ENCODE data around the gene TULP4.
"Not testable (repeated sequence)": the region's sequence is repeated elsewhere in the genome, so short reads cannot be mapped to it uniquely, and the experiment has no call there.

TULP4 gene

DNA sequence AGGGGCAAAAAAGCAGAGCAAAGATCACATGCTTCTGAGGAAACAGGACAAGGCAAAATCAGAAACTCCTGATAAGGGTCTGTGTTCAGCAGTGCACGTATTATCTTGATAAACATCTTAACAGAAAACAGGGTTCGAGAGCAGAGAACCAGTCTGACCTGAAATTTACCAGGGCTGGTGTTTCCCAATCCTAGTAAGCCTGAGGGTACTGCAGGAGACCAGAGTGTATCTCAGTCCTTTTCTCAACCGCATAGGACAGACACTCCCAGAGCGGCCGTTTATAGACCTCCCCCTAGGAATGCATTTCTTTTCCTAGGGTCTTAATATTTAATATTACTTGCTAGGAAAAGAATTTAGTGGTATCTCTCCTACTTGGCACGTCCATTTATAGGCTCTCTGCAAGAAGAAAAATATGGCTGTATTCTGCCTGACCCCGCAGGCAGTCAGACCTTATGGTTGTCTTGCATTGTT, 15.4 kb upstream of the TULP4 start:
- not testable (repeated sequence) for FAIRE-seq

DNA sequence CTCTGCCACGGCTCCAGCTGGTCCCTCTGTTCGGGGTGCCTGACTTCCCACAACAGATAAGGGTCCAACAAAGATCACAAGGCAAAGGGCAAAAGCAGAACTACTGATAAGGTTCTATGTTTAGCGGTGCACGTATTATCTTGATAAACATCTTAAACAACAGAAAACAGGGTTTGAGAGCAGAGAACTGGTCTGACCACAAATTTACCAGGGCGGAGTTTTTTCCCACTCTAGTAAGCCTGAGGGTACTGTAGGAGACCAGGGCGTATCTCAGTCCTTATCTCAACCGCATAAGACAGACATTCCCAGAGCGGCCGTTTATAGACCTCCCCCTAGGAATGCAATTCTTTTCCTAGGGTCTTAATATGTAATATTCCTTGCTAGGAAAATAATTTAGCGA, 14.6 kb upstream of the TULP4 start:
- FAIRE-seq: not testable (repeated sequence)

DNA sequence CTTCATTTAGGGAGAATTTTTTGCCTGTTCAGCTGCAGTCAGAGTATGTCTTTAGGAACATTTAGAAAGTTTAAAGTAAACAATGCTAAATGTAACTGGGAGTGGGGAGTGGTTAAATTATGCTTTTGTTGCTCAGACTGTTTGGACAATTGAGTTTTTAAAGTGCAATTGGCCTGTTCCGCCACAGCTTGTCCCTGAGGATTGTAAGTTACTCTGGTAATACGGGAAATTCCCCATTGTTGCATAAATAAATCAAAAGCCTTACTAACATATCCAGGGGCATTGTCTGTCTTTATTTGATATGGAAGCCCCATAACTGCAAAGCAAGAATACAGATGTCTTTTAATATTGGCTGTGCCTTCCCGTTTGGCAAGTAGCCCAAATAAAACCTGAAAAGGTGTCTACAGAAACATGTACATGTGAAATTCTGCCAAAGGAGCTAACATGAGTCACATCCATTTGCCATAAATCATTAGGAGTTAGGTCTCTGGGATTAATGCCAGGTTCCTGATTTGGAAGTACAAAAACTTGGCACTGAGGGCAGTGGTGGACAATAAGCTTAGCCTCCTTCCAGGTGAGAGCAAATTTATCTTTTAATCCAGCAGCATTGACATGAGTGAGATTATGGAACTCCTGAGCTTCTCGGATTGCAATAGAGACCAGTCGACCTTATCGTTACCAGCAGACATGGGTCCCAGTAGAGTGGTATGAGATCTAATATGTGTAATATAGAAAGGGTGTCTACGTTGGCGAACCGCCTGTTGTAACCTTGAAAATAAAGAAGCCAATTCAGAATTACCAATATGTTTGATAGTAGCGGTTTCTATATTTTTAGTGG, 11.7 kb upstream of the TULP4 start:
- peak; percentile 66 for FAIRE-seq

DNA sequence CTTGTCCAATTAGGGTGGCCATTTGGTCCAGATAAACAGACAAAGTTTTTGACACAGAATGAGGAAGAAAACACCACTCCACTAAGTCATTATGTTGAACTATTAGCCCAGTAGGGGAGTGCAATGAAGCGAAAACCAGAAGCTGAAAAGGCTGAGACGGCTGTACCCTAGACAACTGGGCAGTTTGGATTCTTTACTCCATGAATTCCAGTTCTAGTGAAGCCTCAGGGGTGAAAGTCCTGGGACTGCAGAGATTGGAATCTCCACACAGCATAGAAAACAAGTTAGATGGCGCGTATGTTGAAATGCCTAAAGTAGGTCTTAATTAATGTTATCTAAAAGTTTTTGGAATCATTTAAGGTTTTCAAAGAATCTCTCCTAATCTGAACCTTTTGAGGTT, 10.7 kb upstream of the TULP4 start:
- FAIRE-seq: not testable (repeated sequence)

DNA sequence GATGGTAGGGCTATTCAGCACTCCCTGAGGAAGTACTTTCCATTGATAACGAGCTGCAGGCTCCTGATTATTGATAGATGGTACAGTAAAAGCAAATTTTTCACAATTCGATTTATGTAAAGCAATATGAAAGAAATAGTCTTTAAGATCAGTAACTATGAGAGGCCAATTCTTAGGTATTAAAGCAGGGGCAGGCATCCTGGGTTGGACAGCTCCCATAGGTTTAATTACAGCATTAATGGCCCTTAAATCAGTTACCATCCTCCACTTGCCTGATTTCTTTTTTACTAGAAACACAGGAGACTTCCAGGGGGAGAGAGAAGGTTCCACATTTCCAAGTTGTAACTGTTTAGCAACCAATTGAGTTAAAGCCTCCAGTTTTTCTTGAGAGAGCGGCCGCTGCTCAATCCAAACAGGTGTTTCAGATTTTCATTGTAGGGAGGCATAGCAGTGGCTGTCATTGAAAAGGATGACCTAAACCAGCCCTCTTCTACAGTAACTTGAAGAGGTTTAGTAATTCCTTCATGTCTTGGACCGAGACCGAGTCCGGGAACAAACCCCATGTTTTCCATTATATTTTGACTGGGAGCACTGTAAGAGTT, 10.0 kb upstream of the TULP4 start:
- FAIRE-seq: not testable (repeated sequence)

DNA sequence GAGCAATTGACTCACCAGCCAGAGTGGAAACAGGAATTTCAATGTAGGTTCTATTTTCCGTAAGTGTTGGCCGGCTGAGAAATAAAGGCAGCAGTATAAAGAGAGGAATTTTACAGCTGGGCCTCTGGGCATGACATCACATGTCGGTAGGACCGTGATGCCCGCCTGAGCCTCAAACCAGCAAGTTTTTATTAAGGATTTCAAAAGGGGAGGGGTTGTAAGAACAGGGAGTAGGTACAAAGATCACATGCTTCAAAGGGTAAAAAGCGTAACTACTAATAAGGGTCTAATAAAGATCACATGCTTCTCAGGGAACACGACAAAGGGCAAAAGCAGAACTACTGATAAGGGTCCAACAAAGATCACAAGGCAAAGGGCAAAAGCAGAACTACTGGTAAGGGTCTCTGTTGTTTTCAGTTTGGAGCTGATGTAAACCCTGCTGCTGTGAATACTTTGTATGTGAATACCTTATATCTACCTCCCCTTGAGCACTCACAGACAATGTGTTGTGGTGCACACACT, 9.0 kb upstream of the TULP4 start:
- no peak for FAIRE-seq

DNA sequence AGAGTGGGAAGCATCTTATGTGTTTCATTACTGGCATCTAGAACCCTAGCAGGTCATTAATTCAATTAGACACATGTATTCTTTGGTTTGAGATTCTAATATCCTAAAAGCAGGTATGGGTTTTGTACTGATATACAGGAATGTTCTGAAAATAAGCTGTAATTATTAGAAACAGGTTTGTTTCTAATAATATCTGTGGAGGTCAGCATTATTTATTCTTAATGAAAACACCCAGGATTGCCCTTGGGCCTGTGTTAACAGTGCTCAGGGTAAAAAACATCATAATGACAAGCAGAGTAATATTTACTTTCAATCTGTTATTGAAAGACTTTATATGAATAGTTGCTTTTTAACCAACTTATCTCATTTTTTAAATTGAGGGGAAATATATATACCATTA, 8.0 kb upstream of the TULP4 start:
- no peak for FAIRE-seq

DNA sequence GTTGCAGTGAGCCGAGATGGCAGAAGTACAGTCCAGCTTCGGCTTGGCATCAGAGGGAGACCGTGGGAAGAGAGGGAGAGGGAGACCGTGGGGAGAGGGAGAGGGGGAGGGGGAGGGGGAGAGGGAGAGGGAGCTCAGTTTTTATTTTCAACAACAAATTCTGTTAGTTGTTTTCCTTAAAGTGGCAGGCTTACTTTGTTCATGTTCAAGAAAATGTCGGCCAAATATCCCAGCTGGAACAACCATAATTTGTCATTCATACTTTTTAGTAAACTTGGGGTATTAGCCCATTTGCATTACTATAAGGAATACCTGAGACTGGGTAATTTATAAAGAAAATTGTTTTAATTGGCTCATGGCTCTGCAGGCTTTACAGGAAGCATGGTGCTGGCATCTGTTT, 2.5 kb upstream of the TULP4 start:
- no peak for FAIRE-seq

DNA sequence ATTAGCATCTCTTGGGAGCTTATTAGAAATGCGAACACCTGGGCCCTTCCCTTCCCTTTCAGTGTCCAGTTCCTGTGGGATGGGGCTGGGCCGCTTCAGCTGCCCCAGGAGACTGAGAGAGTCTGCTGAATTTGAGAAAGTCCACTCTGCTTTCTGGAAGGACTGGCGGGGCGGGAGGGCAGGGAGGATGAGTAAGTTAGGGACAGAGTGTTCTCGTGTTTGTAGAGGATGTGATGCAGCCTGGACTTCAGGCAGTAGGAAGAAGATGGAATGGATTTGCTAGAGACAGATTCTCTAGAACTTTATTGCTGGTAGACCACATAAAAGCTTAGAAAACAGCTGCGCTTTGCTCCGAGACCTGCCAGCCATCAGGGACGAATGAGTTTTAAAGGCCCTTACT, 1.1 kb upstream of the TULP4 start:
- FAIRE-seq: no peak

DNA sequence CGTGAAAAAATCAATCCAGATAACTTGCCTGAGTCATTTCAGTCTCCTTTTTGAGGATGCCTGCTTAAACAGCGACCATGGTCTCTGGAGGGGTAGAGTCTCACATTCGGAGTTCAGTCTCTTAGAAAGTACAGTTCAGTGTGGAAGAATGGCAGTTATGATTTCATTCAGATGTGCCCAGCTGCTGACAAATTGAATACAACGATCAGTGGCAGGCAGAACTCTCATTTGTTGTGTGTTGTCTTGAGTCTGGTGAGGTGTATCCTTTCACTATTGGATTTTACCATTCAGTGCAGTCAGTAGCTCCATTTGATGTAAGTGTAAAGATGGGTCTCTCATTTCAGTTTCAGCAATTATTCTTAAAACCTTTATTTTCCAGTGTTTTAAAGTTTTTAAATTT, 639 bp upstream of the TULP4 start:
- FAIRE-seq: no peak

DNA sequence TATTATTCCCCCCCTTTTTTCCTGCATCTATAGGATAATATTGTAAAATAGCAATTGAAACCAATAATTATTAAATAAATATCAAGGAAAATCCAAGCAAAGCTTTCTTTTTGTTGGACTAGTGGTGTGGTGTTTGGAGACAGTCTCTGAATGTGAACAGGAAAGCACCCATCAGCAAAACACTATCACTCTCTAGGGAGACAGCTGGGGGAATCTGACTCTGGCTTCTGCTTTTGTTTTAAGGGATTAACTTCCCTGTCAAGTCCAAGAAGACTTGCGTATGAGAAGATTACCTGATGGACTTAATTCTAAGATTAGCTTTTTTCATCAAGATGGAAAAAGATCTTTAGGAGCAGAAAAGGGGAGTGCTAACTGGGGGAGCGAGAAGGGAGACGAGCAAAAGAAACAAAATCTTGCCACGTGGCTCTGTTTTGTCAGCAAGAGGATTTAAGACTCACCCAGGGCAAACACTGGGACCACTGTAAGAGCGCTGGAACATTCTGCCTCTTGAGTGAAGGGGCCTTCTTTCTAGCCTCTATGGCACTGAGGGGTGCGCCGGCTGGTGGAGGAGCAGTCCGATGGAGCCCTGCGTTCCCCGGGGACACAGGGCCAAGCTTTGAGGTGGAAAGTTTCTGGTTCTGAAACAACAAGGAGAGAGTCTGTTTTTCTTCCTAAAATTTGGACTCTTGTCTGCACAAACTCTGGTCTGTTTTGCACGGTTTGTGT, 570 bp downstream of the TULP4 start:
- no peak for FAIRE-seq

DNA sequence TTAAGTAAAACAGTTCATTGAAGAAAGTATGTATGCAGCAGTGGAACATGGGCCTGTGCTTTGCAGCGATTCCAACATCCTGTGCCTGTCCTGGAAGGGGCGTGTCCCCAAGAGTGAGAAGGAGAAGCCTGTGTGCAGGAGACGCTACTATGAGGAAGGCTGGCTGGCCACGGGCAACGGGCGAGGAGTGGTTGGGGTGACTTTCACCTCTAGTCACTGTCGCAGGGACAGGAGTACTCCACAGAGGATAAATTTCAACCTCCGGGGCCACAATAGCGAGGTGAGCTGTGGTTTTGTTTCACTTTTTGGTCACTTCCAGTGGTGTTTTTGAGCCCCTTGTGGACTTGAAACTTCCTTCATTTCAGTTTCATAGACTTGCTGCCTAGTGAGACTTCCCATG, 1.7 kb downstream of the TULP4 start:
- FAIRE-seq: no peak

DNA sequence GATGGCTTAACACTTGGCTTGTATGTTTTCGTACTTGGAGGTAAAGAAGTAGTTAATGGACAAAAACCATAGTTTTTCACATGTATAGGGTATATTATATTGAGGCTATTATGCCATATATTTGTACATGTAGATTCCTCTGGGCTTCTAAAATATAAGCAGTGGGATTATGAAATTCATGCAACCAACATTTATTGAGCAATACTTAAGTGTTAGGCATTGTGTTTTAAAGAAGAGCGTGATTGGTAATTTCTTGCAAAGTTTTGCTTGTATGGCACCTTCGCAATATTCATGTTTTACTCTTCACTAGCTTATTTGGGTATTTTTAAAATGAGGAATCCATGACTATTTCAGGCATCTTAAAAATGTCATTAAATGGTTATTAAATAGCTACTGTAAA, 2.5 kb downstream of the TULP4 start:
- FAIRE-seq: no peak

DNA sequence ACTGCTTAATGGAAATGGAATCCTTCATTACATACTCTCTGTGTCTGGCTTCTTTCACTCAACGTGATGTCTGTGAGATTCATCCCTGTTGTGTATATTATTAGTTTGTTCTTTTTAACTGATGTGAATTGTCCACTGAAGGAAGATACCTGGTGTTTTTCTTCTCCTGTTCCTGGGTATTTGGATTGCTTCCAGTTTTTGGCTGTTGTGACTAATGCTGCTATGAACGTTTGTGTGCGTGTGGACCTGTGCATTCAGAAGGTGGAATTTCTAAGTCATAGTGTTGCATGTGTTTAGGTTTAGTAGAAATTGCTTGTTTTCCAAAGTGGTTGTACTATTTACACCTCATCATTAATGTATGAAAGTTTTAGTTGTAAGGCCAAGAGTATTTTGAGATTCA, 3.8 kb downstream of the TULP4 start:
- no peak for FAIRE-seq

DNA sequence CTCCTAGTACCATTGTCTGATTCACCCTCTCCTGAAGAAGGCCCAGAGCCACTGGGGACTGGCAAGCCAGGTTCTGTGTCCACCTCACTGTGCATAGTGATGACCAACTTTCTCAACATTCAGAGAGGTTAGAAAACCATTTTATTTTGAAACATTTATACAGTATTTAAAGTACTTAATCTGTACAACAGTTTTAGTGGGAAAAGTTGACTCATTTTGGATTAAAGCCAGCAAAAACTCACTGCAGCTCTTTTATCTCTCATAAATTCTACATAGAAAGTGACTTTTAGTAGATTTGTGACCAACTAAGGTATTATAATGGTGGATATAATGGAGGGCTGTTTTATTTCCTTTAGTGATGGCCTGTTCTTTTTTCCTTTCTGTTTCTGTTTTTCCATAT, 9.7 kb downstream of the TULP4 start:
- peak; percentile 18 for FAIRE-seq

DNA sequence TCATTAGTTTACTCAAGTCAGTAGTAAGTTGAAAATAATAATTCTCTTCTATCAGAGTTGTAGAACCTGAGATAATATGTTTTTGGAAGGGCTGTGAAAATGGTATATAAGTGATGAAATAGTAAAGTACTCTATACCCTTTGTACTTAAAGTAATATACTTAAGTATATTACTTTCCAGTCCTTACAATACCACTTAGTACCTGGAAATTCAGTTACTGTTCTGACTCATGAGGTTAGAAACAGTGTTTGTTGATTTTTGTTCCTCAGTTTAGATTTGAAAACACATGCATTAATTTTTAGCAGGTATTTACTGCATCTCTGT, 10.1 kb downstream of the TULP4 start:
- no peak for FAIRE-seq

DNA sequence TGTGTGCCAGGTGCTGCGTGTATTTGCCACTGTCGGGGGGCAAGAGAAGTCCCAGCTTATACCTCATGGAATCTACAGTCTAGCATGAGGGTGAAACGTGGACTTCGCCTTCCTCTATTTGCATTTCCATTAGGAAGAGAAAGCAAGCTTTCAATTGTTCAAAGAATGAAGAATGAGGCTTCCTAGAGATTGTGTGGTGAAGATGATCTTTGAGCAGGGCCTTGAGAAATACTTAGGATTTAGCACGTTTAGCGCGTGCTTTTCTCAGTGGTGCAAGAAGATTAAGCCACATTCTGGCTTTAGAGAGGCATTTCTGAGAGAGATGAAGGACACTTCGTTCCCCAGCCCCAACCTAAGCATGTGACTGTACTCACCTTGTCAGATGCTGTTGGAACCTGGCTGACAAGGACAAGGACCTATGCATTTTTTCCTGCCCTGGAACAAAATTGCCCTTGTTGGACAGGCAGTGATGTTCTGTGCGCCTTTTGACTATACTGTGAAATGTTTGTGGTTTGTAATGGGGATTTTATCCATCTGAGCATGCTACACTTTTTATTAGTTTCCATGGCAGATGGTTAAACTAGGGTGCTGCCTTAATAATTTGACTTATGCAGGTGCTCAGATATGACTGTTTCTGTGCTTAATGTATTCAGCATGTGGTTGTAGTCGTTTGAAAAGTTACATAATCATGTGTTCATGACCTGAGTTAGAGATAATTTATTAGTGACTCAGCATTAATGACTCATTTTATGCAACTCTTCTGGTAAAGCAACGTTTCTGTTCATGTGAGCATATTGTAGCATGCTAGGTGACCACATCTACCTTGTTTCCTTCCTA, 10.7 kb downstream of the TULP4 start:
- FAIRE-seq: no peak

DNA sequence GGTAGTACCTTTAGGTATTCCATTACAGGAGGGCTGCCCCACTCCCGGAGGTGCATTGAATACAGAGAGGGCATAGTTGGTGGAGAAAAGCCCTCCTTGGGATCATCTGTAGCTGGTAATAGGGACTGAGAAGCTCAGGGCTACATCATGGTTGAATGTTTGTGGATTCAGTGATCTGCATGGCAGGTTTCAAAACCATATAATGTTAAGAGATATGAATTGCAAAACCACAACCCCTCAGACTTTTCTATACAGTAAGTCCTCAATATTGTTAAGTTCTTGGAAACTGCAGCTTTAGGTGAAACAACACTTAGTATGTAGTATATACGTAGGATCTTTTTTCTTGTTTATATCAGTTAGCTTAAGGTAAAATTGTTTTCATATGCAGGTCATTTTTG, 11.3 kb downstream of the TULP4 start:
- FAIRE-seq: no peak

DNA sequence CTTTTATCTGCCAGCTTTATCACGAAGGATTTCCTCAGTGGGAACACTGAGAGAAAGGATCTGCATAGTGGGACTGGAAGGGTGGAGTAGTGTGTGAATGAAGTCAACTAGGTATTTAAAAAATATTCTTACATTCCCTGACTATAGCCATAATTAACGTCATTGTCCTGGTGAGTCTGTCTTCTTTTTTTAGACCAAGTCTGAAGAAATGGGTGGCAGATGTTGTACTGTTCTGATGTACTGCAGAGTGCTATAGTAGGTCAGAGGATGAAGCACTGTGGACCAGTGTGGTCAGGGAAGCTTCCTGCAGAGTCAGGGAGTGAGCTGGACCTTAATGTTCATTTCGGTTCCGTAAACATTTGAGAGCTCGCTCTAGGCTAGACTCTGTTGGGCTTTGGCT, 11.9 kb downstream of the TULP4 start:
- FAIRE-seq: no peak

DNA sequence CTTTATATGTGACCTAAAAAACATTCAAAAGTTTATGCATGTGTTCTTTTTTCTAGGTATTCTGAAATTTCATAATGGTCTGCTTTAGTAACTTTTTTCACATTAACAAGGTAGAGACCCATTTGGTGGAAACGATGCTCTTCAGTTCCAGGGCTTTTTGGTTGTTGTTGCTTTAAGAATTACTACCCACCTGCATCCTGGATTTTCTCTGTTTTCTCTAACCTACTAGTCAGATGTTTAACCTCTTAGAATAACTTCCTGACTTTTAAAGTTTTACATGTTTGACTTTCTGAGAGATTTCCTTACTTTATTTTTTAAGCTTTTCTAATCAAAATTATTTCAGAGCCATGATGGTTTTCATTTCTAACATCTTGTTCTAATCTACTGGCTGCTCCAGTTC, 14.9 kb downstream of the TULP4 start:
- FAIRE-seq: peak; percentile 90

DNA sequence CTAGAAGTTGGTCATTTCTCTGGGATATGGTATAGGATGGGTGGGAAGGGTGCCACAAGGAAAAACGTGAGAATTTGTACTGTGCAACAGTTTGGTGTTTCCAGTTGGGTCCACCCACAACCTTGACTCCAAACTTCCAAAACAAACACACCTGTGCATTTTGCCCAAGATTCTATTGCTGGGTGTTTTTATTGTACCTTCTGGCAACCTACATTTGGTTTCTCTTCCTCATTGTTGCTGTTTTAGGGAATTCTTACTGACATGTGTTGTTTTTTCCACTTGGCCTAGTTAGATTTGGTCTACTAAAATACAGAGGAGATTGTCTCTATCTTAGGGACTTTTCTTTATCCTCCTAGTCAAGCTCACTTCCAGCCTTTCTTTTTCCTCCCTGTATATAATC, 16.7 kb downstream of the TULP4 start:
- FAIRE-seq: no peak

DNA sequence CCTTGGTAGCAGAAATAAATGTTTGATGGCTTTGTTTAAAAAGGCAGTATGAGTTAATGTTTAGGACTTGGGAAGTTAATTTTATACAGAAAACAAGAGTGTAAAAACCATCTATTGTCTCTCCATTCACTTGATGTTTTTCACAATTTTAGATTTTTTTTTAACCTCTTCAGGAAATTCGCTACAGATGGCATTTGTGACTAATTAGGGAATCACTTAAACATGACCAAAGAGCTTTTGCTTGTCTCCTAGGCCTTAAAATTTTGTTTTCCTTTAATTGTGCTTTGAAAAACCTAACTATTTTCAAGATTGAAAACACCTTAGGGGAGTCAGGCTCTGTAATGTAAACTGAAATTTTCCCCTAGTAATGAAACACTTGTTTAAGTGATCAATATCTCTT, 17.3 kb downstream of the TULP4 start:
- no peak for FAIRE-seq

DNA sequence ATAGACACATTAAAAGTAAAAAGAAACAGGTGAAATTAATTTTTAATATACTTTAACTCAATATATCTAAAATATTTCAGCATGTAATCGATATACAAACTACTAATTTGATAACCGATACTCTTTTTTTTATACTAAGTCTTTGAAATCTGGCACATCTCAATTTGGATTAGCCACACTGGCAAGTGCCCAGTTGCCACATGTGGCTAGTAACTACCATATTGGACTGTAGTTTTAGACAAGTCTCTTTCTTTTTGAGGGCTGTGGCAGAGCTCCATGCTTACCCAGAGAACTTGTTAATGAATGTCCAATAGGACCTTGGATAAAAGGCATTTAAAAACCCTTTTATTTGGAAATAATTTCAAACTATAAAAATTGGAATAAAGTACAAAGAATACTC, 17.8 kb downstream of the TULP4 start:
- no peak for FAIRE-seq
